Muscle of back (tissue), 10 donors: Measurements from ENCODE around the gene TWNK. TPM values are rescaled to one million over a fixed set of nuclear protein-coding genes. Genes with fewer than 3 reads are reported as not detected.

Source experiments
- polyA plus RNA-seq, 10 donors: library from polyadenylated mRNA; unstranded; fragments of 120-200 nt; gene quantifications; one replicate each; pipeline ENCODE4 v1.2.1, GENCODE V29; 2013; ENCODE audit not compliant: insufficient read length in 10 of 10

TWNK gene
- polyA plus RNA-seq, 10 donors: 7.1 to 15.4 (median 9.5) TPM

Other genes starting within 250 kb of the TWNK start
- gene PAX2, start 242.0 kb upstream of the TWNK start, polyA plus RNA-seq: under 1 TPM in 6 of 10 donors, not detected in 4; 0.04 to 0.25 (median 0.14) TPM
- gene SLF2, start 74.6 kb upstream of the TWNK start, polyA plus RNA-seq: 100 to 1,000 TPM in 1 of 10 donors, 10 to 100 TPM in 9; 51.3 to 101 (median 74.4) TPM
- gene SEMA4G, start 18.0 kb upstream of the TWNK start, polyA plus RNA-seq: 10 to 100 TPM in 2 of 10 donors, 1 to 10 TPM in 8; 5.6 to 11.4 (median 7.0) TPM
- gene MRPL43, start within 50 bp of the TWNK start, polyA plus RNA-seq: 10 to 100 TPM; 56.1 to 74.6 (median 65.6) TPM
- gene LZTS2, start 12.3 kb downstream of the TWNK start, polyA plus RNA-seq: 10 to 100 TPM; 37.8 to 59.7 (median 52.7) TPM
- 1 to 10 TPM in 7 of 10 donors, under 1 TPM in 3; 0.43 to 1.5 (median 1.2) TPM for gene PDZD7, start 43.6 kb downstream of the TWNK start, polyA plus RNA-seq
- 10 to 100 TPM; 16.6 to 33.6 (median 24.6) TPM for gene SFXN3, start 43.7 kb downstream of the TWNK start, polyA plus RNA-seq
- gene KAZALD1, start 74.4 kb downstream of the TWNK start, polyA plus RNA-seq: 10 to 100 TPM; 22.4 to 43.8 (median 28.3) TPM
- gene TLX1, start 143.8 kb downstream of the TWNK start, polyA plus RNA-seq: not detected
- 1 to 10 TPM; 1.1 to 9.5 (median 2.2) TPM for gene LBX1, start 241.9 kb downstream of the TWNK start, polyA plus RNA-seq